ENCODE measurements around the gene ASB14.

ASB14 gene

DNA sequence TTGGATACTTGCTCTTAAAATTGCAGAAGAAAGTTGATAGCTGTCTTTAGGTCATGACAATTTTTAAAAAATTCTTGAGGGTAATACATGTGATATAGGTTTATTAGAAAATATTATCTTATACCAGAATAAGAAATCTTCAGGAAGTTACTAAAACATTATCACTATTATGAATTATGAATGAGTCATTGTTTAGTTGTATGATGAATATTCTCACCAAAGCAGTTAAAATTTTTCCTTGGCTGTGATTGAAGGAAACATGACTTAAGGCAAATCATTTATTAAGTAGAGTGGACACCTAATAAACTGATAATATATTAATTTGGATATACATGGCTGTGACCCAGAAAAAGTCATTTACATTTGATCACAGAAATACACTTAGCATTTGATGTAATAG is 34.8 kb downstream of the ASB14 start:
- no peak for DNase-seq

DNA sequence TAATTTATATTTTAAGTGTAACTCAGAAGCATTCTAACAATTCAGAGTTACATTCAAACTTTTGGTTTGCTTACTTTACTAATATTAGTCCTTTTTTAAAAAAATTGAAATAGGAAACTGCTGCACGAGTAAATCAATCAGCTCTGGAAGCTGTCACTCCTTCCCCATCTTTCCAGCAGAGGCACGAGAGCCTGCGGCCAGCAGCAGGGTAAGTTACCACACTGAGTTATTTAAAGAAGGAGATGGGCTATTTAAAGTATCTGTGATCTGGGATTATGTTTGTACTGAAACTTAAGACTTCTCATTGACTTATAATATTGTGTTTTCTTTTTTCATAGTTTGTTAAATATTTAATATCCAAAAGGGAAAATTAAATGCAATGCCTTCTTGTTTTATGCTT is 35.6 kb downstream of the ASB14 start:
- DNase-seq, result no peak

DNA sequence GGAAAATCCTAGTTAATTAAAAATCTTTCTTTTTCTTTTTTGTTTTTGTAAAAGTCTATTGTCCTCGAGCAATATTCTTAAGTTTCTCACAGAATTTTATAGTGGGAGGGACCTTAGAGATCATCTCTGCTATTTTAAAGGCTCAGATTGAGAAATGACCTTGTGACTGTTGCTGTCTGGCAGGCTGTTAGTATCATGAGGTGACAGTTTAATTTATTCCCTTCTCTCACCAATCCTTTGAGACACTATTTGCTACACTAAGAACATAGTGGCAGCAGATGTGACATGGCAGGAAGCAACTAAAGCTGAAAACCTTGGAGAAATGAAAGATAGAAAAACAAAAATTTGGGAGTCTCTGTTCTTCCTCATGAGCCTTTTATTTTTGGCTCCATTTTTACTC is 40.1 kb downstream of the ASB14 start:
- DNase-seq, result no peak

DNA sequence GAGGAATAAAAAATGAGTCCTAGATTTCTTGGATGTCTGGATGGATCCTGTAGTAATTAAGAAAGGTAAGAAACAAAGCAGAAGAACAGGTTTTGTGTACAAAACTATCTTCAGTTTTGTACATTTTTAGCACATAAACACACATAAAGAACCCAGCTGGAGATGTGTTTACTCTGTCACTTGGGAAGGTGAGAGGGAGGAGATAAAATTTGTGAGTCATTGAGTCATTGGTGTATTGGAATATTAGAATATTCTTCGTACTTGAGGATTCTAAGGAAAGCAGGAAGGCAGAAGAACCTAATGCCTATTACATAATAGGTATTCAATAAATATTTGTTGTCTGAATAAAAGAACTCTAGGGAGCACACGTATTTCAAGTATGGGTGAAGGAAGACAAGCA is 47.5 kb downstream of the ASB14 start:
- no peak for DNase-seq

DNA sequence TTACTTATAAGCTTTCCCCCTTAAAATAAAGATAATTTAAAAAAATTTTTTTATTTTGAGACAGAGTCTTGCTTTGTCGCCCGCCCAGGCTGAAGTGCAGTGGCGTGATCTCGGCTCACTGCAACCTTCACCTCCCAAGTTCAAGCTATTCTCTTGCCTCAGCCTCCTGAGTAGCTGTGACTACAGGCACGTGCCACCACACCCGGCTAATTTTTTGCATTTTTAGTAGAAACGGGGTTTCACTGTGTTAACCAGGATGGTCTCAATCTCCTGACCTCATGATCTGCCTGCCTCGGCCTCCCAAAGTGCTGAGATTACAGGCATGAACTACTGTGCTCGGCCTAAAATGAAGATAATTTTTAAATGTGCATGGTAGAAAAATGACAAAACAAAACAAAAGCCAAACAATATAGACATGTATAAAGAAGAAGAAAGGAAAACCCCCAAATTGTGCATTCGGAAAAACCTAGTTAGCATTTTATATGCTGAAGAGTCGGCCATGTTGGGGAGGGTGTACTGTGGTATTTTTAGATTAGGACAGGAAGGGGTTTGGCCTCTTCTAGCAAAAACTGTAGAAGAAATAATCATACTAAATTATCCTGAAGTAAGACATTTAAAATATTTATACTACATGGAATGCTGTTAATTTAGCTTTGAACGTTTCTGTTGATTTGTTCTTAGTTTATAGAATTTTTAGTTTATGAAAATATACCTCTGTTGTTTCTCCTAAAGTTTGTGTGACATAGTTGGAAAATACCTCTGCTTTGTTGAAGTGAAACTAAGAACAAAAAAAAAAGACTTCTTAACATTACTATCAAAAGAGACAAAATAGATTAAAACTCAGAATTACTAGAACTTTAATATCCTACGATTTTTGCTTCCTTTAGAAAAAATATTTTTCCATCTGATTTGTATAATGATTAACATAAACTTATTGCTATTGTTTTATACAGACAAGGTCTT is 57.6 kb downstream of the ASB14 start:
- no peak for DNase-seq

DNA sequence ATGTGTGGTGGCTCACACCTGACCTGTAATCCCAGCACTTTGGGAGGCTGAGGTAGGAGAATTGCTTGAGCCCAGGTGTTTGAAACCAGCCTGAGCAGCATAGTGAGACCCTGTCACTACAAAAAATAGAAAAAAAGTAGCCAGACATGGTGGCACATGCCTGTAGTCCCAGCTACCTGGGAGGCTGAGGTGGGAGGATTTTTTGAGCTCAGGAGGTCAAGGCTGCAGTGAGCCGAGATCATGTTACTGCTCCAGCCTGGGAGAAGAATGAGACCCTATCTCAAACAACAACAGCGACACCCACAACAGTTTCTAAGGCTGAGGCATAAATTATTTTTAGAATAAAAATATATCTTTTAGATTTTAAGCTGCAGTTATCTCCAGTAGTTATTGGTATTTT is 58.7 kb downstream of the ASB14 start:
- DNase-seq, result no peak

DNA sequence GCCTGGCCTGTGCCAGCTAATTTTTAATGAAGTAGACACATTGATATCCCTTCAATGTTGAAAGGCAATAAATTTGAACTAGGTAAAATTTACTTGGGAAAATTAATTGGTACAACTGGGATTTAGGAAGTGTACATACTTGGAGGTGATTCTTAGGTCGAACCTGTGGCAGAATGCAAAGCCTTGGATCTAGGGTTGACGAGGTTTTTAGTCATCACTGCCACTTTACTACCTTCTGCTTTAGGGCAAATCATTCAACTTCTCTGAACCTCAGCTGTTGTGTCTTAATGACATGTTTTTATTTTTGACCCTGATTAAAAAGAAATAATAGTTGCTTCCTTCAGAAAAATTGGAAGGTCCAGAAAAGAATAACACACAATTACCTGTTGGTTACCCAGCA is 62.5 kb downstream of the ASB14 start:
- no peak for DNase-seq

DNA sequence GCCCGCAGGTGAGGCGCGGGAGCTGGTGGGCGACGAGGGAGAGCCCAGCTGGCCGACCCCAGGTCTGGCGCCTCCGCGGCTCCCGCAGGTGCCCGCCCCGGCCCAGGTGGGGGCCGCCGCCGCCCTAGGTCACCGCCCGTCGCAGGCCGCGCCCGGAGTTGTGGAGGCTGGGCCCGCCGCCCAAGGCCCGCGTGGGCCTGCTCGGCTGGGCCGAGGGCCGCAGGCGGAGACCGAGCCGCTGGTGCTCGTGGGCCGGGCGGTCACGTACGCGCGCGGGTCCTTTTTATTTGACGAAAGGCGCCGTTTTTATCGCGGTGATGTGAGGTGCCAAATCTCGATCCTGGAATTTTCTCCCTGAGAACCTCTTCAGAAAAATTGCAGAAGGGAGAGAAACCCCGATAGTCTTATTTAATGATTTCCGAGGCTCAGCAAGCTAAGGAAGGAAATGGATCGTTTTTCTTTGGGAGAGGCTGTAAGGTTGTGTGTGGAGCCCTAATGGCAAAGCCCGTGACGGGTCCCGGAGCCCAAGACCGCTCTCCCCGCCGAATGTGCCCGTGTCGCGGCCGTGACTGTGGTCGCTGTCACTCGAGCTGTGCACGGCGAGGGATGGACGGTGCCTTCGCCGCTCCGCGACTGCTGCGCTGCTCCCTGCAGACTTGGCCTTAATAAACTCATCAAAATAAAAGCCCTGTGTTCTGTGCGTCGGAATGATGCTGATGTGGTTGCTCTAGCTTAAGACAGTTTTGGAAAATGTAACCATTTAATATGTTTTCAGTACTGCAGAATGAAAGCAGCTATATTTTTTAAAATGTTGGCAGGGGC is 64.3 kb downstream of the ASB14 start:
- DNase-seq, result peak; percentile 9

DNA sequence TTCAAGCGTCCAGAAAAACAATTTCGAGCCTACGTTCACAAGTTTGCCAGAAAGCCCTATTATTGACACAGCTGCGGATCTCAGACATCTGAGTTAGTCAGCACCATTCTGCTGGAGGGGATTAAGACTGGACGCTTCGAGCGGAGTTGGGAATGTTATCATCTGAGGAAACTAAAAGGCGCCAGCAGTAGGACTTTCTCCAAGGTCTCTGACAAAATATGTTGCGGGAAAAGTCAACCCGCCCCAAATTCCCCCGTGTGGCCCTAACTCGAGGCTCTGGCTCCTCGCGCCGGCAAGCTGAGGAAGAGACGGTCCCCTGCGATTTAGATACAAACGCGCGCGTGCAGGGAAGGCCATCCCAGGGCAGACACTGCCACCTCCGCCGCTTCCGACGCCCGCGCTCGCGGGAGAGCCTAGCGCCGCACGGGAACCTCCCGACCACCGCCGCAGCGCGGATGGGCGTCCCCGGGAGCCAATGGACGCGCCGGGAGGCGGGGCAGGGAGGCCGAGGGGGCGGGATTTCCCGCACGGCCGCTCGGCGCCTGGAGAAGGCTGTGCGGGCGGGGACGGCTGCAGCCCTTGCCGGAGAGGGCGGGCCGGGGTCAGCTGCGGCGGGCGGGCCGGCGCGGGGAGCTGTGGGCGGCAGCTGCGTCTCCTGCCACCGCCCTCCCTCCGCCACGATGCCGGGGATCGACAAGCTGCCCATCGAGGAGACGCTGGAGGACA is 65.1 kb downstream of the ASB14 start, which contains the start of gene APPL1:
Gene APPL1 (plus strand): TSS at position 526 of the 726 bp plus-strand sequence. CDS start 155 bp downstream, at position 681.
- peak; percentile 75 for DNase-seq

DNA sequence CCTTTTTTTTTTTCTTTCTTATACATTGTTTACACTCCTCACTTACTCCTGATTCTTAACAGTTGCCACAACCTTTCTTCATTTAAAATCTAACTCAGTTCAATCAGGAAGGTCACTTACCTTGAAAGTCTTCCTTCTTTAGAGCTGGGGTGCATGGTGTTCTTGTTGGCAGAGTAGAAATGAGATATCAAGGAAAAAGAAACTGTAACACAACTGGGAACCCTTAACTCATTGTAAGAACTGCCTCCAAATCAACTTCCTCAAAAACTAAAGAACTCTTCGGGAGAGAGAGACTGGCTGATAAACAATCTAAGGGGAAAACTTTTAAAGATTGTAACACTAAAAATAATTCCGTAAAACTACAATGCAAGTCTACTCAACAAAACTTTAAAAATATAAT is 66.3 kb downstream of the ASB14 start:
- DNase-seq, result no peak

DNA sequence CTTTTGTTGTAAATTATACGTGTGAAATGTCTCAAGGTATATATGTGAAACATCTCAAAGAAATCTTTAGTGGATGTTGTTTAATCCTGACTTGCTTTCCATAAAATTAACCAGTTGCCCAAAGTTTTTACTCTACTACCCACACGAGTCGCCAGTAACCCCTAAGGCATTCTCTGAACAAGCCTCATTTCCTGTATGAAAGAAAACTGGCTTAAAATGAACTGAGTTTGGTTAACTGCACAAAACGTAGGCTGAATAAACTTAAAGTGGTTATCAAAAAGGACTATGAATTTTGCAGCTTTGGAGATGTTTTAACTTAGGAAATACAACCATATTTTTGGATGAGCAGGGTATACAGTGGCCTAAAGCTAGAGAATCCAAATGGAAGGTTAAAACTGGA is 67.6 kb downstream of the ASB14 start:
- no peak for DNase-seq

DNA sequence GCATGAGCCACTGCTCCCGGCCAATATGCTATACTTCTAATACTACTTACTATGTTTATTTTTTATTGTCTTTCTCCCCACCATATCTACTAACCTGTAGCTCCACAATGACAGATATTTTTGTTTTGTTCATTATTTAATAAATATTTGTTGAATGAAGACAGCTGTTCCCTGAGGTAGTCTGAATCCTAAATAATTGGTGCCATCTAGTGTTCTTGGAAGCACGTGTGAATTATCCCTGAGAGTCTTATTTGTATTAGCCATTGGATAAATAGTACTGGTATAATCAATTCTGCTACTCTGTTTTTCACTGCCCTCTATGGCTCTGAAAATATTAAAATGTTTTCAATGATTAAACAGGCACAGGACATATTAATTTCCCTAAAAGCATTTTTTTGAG is 70.6 kb downstream of the ASB14 start:
- DNase-seq, result peak; percentile 4
